Heart left ventricle (tissue), 16 donors: ENCODE measurements around the gene PLCB1. TPM values are rescaled to one million over a fixed set of nuclear protein-coding genes. Genes with fewer than 3 reads are reported as not detected.

Source experiments
- ATAC-seq, 4 donors: fragments of 200-7000 bp; cut with Tn5 transposase; one replicate each; pipeline ENCODE4 v1.9.1; 2020 to 2022; ENCODE audit warnings: moderate library complexity in 4 of 4, mild to moderate bottlenecking in 3 of 4, moderate number of reproducible peaks in 1 of 4
- DNase-seq, 5 donors: peaks; one replicate each; pipeline ENCODE4 v3.0.0-alpha.2; 2020
- H3K27ac ChIP-seq, 12 donors: fragments of 200-600 bp; sonication (generic) in 4 of 12; one replicate each; pipeline versions ENCODE4 v1.5.0 to v1.8.0; 2016 to 2022; ENCODE audit warnings: mild to moderate bottlenecking in 2 of 12
- H3K27me3 ChIP-seq, 9 donors: fragments of 200-600 bp; sonication (generic) in 2 of 9; one replicate each; pipeline versions ENCODE4 v1.5.1 to v1.8.0; 2016 to 2022; ENCODE audit warnings: mild to moderate bottlenecking in 3 of 9
- H3K36me3 ChIP-seq, 9 donors: fragments of 200-600 bp; sonication (generic) in 2 of 9; one replicate each; pipeline versions ENCODE4 v1.5.0 to v1.8.0; 2018 to 2022; ENCODE audit warnings: mild to moderate bottlenecking in 2 of 9
- H3K4me1 ChIP-seq, 12 donors: fragments of 200-600 bp; sonication (generic) in 4 of 12; one replicate each; pipeline versions ENCODE4 v1.5.0 to v1.8.0; 2016 to 2022; ENCODE audit warnings: mild to moderate bottlenecking in 3 of 12
- H3K4me3 ChIP-seq, 12 donors: fragments of 200-600 bp; sonication (generic) in 4 of 12; one replicate each; pipeline versions ENCODE4 v1.5.0 to v1.8.0; 2017 to 2022; ENCODE audit warnings: mild to moderate bottlenecking in 9 of 12, moderate library complexity in 4 of 12
- H3K9me3 ChIP-seq, 12 donors: fragments of 200-600 bp; sonication (generic) in 4 of 12; one replicate each; pipeline versions ENCODE4 v1.5.0 to v1.8.0; 2016 to 2022; ENCODE audit warnings: mild to moderate bottlenecking in 1 of 12
- POLR2A ChIP-seq, 2 donors: fragments of 450-650 bp; IDR thresholded peaks; one replicate each; pipeline ENCODE4 v1.6.1; 2017; ENCODE audit warnings: antibody characterized with exemption in 2 of 2, mild to moderate bottlenecking in 2 of 2, moderate library complexity in 2 of 2
- WGBS, 4 donors: extraction: QIAGEN DNeasy Blood & Tissue Kit in 2 of 4; methylation state at CpG; one replicate each; pipeline versions ENCODE4 v1.1.5 to v1.1.7; 2013 to 2018; 5-methylcytosine and 5-hydroxymethylcytosine counted together
- intact Hi-C, 10 donors: fragments of 100-400 bp; cut with DNase I; formaldehyde crosslinking; loops; one replicate each; pipeline versions ENCODE4 v1.11.1 to v1.14.2; 2022
- polyA plus RNA-seq, 2 donors: library from polyadenylated mRNA; stranded (reverse); fragments of 200-250 nt; gene quantifications; one replicate each; pipeline ENCODE4 v1.2.3, GENCODE V29; 2013
- total RNA-seq, 9 donors: library from RNA; depleted of rRNA in 2 of 9; stranded (reverse); fragments of >200 nt in 2 of 9; fragmentation: NEBNext Ultra II Directional in 3 of 9; extraction: Animal tissue kit (Norgen Biotek cat#: 25700) in 3 of 9; gene quantifications; one replicate each; pipeline versions ENCODE4 v1.1.0 to v1.2.4, GENCODE V29; 2016 to 2023
- TF ChIP-seq, protein P1 (sequence below), 12 donors: fragments of 200-600 bp; sonication (generic) in 4 of 12; IDR thresholded peaks; one replicate each; pipeline versions ENCODE4 v1.5.0 to v1.8.0; 2018 to 2022; ENCODE audit warnings: antibody characterized with exemption in 12 of 12, mild to moderate bottlenecking in 5 of 12
- donor health status: ischemic (EF 13 %, LVEDD 7.1; RV severe dilation, severe dysfunction).
- donor health status: healthy with polysubstance abuse.
- donor health status: DM: no; HTN: yes; CAD: no.
- donor health status: DM: no; HTN: no; CAD: no.
- donor health status: ischemic (EF 25% LVEDD 6.9; RV normal size, moderate dysfunction).
- donor health status: ischemic (EF 25% LVEDD 5.7; RV mildly dilated, moderate dysfunction).
- donor health status: healthy.
- donor health status: DM: yes; HTN: yes; CAD: no.
- donor health status: ischemic (EF 35%, LVEDD 5.7; RV mildly dilated, moderate dysfunction).
- donor health status: nonischemic (EF 11% LVEDD 7.7; RV severe dilation, severe dysfunction).
- donor health status: DM: yes; HTN: yes; CAD: no.
- donor health status: PGD.
- donor health status: ischemic (EF 29% LVEDD 5.4; RV normal size, mild dysfunction).
- donor health status: nonischemic (EF 23%, LVEDD 6.1; RV moderate dilation, normal function).

Gene PLCB1
- total and polyA plus RNA-seq, 11 donors = 2.5 to 12.1 (median 7.4) TPM

- intact Hi-C loops = no loop called here
- no peak overlapping the region for H3K27ac ChIP-seq
- H3K9me3 ChIP-seq = peaks cover 0 to 21% (median 2%) of the 10 kb centered on the region in 12 donors
- no peak for ATAC-seq
- TF ChIP-seq, protein P1, sequence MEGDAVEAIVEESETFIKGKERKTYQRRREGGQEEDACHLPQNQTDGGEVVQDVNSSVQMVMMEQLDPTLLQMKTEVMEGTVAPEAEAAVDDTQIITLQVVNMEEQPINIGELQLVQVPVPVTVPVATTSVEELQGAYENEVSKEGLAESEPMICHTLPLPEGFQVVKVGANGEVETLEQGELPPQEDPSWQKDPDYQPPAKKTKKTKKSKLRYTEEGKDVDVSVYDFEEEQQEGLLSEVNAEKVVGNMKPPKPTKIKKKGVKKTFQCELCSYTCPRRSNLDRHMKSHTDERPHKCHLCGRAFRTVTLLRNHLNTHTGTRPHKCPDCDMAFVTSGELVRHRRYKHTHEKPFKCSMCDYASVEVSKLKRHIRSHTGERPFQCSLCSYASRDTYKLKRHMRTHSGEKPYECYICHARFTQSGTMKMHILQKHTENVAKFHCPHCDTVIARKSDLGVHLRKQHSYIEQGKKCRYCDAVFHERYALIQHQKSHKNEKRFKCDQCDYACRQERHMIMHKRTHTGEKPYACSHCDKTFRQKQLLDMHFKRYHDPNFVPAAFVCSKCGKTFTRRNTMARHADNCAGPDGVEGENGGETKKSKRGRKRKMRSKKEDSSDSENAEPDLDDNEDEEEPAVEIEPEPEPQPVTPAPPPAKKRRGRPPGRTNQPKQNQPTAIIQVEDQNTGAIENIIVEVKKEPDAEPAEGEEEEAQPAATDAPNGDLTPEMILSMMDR (IDR thresholded peaks at IDR 0.05) = no peak
- TF ChIP-seq POLR2A (IDR thresholded peaks at IDR 0.05) = no peak
- peaks cover 0 to 9% (median 0%) of the 10 kb centered on the region in 9 donors for H3K36me3 ChIP-seq
- no peak for DNase-seq
- no peak overlapping the region for H3K4me3 ChIP-seq
- no peaks in the 10 kb centered on the region for H3K4me1 ChIP-seq
- H3K27me3 ChIP-seq = no peaks in the 10 kb centered on the region
These were observed 558.0 kb downstream of the PLCB1 start for GRCh38 chr20:8690074-8690473.

DNA sequence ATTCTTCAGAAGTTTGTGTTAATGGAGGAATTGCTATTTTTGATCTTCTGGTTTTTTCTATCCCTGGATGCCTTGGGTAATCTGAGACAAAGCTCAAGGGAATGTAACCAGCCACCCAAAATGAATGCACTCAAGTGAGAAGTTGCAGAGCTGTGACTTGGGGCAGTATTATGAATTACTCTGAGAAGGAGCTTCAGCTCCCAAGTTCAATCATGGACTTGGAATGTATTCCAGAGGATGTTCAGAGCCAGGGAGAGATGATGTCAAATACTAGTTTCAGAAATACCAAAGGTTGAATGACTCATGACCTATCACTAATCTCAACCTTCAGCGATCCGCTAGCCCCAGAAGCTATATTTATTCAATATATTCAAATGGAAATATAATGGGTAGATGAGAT is 561.6 kb downstream of the PLCB1 start:
- WGBS, 4 donors = 75 to 88% (median 77%) methylated on average over 2 of the region's 2 CpGs
- no peak overlapping the region for H3K4me3 ChIP-seq
- no peaks in the 10 kb centered on the region for H3K4me1 ChIP-seq
- H3K9me3 ChIP-seq = peaks cover 0 to 18% (median 2%) of the 10 kb centered on the region in 12 donors
- H3K27me3 ChIP-seq = no peaks in the 10 kb centered on the region
- H3K27ac ChIP-seq = no peak overlapping the region
- ATAC-seq (no peak), DNase-seq (no peak)
- peaks cover 0 to 9% (median 0%) of the 10 kb centered on the region in 9 donors for H3K36me3 ChIP-seq
- TF ChIP-seq, protein P1 (IDR thresholded peaks at IDR 0.05) = no peak
- TF ChIP-seq POLR2A (IDR thresholded peaks at IDR 0.05) = no peak
- intact Hi-C loops = no loop called here

GRCh38 chr20:8700756-8701155 is 568.7 kb downstream of the PLCB1 start:
- ATAC-seq = no peak
- Histone ChIP-seq H3K9me3 (no peaks in the 10 kb centered on the region), H3K36me3 (peaks cover 0 to 9% (median 0%) of the 10 kb centered on the region in 9 donors), H3K27me3 (no peaks in the 10 kb centered on the region), H3K4me3 (no peak overlapping the region), H3K27ac (no peak overlapping the region), H3K4me1 (no peaks in the 10 kb centered on the region)
- 86 to 93% (median 89%) methylated on average over 2 of the region's 2 CpGs for WGBS, 4 donors
- DNase-seq = no peak
- intact Hi-C loops = no loop called here
- TF ChIP-seq, protein P1 (IDR thresholded peaks at IDR 0.05) = no peak
- TF ChIP-seq POLR2A (IDR thresholded peaks at IDR 0.05) = no peak

DNA sequence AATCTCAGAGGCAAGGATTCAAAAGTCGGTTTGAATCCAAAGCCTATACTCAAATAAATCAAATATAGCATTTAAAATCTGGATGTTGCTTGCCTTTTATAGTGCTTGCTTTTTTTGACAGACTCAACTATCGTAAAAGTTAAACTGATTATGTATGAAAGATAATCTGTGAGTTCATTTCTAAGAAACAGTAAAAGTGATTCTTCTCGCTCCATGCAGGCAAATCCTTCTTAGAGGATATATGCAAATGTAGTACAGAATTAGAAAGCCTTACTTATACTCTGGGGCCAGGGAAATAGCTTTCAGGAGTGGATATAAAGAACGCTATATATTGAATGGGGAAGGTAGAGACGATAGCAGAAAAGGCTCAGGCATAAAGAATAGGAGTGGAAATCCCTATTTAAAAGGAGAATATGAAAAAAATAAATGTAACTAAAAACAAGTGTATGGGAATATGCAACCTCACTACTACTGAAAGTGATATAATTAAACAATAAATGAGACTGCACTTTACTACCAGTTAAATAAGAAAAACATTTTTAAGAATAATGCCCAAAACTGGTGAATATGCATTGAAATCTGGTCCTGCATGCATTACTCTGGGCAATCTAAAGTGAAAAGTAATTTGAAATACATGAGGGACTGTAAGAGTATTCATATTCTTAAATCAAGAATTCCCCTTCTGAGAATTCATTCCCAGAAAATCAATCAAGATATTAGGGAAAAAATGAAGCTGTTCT is 575.1 kb downstream of the PLCB1 start:
- Histone ChIP-seq H3K9me3 (no peaks in the 10 kb centered on the region), H3K27me3 (no peaks in the 10 kb centered on the region), H3K4me3 (no peak overlapping the region), H3K27ac (no peak overlapping the region), H3K36me3 (no peaks in the 10 kb centered on the region), H3K4me1 (peaks cover 0 to 4% (median 0%) of the 10 kb centered on the region in 12 donors)
- TF ChIP-seq, protein P1 (IDR thresholded peaks at IDR 0.05) = no peak
- TF ChIP-seq POLR2A (IDR thresholded peaks at IDR 0.05) = no peak
- intact Hi-C loops = no loop called here
- ATAC-seq (no peak), DNase-seq (no peak)
- 93 to 95% (median 95%) methylated on average over 5 of the region's 5 CpGs for WGBS, 4 donors
